GM21717 (cell line): ENCODE measurements around the gene TCF4.

Experiments
- ATAC-seq: cut with Tn5 transposase; IDR thresholded peaks from one replicate; pipeline ENCODE4 v1.9.1; 2021; ENCODE audit warnings: mild to moderate bottlenecking, moderate library complexity; ENCODE audit not compliant: unreplicated experiment

The TCF4 gene

GRCh38 chr18:55398858-55399257, 189.1 kb downstream of the TCF4 start:
- no peak for ATAC-seq

GRCh38 chr18:55396979-55397378, 191.0 kb downstream of the TCF4 start:
- no peak for ATAC-seq

- no peak for ATAC-seq
Observed at GRCh38 chr18:55396267-55396905, 191.6 kb downstream of the TCF4 start.

- ATAC-seq: no peak
Observed at GRCh38 chr18:55395799-55396198, 192.2 kb downstream of the TCF4 start.

- ATAC-seq: no peak
Observed at GRCh38 chr18:55390898-55391297, 197.1 kb downstream of the TCF4 start.

- no peak for ATAC-seq
Observed at GRCh38 chr18:55387139-55387984, 200.6 kb downstream of the TCF4 start.

GRCh38 chr18:55386545-55386944, 201.4 kb downstream of the TCF4 start:
- ATAC-seq: no peak

- no peak for ATAC-seq
Observed at GRCh38 chr18:55385770-55386169, 202.2 kb downstream of the TCF4 start.

GRCh38 chr18:55384551-55385275, 203.3 kb downstream of the TCF4 start:
- no peak for ATAC-seq

- no peak for ATAC-seq
Observed at GRCh38 chr18:55384115-55384514, 203.9 kb downstream of the TCF4 start.

- no peak for ATAC-seq
Observed at GRCh38 chr18:55382277-55382805, 205.7 kb downstream of the TCF4 start.

- no peak for ATAC-seq
Observed at GRCh38 chr18:55381277-55381676, 206.7 kb downstream of the TCF4 start.

- ATAC-seq: no peak
Observed at GRCh38 chr18:55380589-55380988, 207.4 kb downstream of the TCF4 start.

GRCh38 chr18:55376387-55376786, 211.6 kb downstream of the TCF4 start:
- peak; percentile 95 for ATAC-seq

- ATAC-seq: no peak
Observed at GRCh38 chr18:55375930-55376329, 212.1 kb downstream of the TCF4 start.

- ATAC-seq: no peak
Observed at GRCh38 chr18:55374741-55375140, 213.3 kb downstream of the TCF4 start.

- ATAC-seq: no peak
Observed at GRCh38 chr18:55372209-55372608, 215.8 kb downstream of the TCF4 start.

GRCh38 chr18:55370936-55371335, 217.1 kb downstream of the TCF4 start:
- ATAC-seq: no peak

- no peak for ATAC-seq
Observed at GRCh38 chr18:55369346-55369745, 218.6 kb downstream of the TCF4 start.

- no peak for ATAC-seq
Observed at GRCh38 chr18:55365342-55365741, 222.7 kb downstream of the TCF4 start.

- no peak for ATAC-seq
Observed at GRCh38 chr18:55362303-55362702, 225.7 kb downstream of the TCF4 start.
